Cardiac muscle cell (in vitro differentiated cells and primary cell): ENCODE measurements around the gene MRPS18A. TPM values are rescaled to one million over a fixed set of nuclear protein-coding genes. Genes with fewer than 3 reads are reported as not detected.

Experiments
- DNase-seq, 2 donors: peaks; one replicate each; pipeline versions ENCODE4 v3.0.0 to v3.0.0-alpha.2; 2010 to 2017; ENCODE audit warnings: low read depth in 1 of 2, low spot score in 1 of 2
- H3K27ac ChIP-seq: fragments of 200-600 bp; sonication (generic); 2 replicates; pipeline ENCODE4 v1.5.1; 2016
- H3K27me3 ChIP-seq: fragments of 200-600 bp; sonication (generic); 2 replicates; pipeline ENCODE4 v1.6.0; 2016; ENCODE audit warnings: control low read depth
- H3K36me3 ChIP-seq: fragments of 200-600 bp; sonication (generic); 2 replicates; pipeline ENCODE4 v1.5.1; 2016; ENCODE audit warnings: control low read depth
- H3K4me1 ChIP-seq: fragments of 200-600 bp; sonication (generic); 2 replicates; pipeline ENCODE4 v1.8.1; 2017; ENCODE audit warnings: low read depth, mild to moderate bottlenecking, mixed run types
- H3K4me3 ChIP-seq: fragments of 200-600 bp; sonication (generic); 2 replicates; pipeline ENCODE4 v1.5.1; 2016; ENCODE audit warnings: mild to moderate bottlenecking
- H3K9me3 ChIP-seq: fragments of 200-600 bp; sonication (generic); 2 replicates; pipeline ENCODE4 v1.5.1; 2017; ENCODE audit warnings: low read depth, mild to moderate bottlenecking, control low read depth
- CTCF ChIP-seq: IDR thresholded peaks from 2 replicates; pipeline ENCODE4 v1.5.1; 2012; ENCODE audit warnings: low read depth, mild to moderate bottlenecking, low read length
- polyA plus RNA-seq: library from polyadenylated mRNA; unstranded; fragments of >200 nt; fragmentation: Nextera tagmentation; extraction: Ambion mirVana; gene quantifications from 2 replicates; pipeline ENCODE4 v1.2.1, GENCODE V29; 2016
- total RNA-seq: library from RNA; depleted of rRNA; stranded (reverse); fragments of >200 nt; gene quantifications from 2 replicates; pipeline ENCODE4 v1.2.3, GENCODE V29; 2016

Gene MRPS18A
- total and polyA plus RNA-seq, 2 experiments from 2014 or later, result 65.9 to 87.0 TPM

DNA sequence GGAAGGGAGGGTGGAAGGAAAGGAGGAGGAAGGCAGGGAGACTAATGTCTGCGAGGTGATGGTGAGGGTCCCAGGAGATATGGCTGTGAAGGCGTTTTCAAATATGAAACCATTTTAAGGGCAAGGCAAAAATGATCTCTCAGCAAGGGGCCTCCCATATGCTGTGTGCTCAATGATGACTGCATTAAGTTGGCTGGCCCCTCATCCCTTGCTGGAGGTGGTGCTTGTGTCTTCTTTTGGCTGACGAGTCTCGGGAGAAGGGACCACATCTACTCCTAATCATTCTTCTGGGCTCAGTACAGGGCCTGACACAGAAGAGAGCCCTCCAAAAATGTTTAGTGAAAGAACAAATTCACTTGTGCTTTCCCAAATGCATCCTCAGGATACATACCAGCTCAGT lies 23.0 kb upstream of the MRPS18A start:
- Histone ChIP-seq H3K27ac (no peak overlapping the region), H3K4me1 (peaks cover 14% of the 10 kb centered on the region), H3K36me3 (no peaks in the 10 kb centered on the region), H3K27me3 (no peaks in the 10 kb centered on the region), H3K4me3 (no peak overlapping the region), H3K9me3 (no peaks in the 10 kb centered on the region)
- TF ChIP-seq CTCF, result no peak
- DNase-seq, result no peak

- Histone ChIP-seq H3K36me3 (no peaks in the 10 kb centered on the region), H3K27me3 (no peaks in the 10 kb centered on the region), H3K9me3 (no peaks in the 10 kb centered on the region), H3K4me1 (peaks cover 14% of the 10 kb centered on the region), H3K4me3 (no peak overlapping the region), H3K27ac (no peak overlapping the region)
- TF ChIP-seq CTCF, result no peak
- peak in 1 of 2 donors; percentile 73 for DNase-seq
These were observed 22.2 kb upstream of the MRPS18A start for GRCh38 chr6:43709654-43710303.

DNA sequence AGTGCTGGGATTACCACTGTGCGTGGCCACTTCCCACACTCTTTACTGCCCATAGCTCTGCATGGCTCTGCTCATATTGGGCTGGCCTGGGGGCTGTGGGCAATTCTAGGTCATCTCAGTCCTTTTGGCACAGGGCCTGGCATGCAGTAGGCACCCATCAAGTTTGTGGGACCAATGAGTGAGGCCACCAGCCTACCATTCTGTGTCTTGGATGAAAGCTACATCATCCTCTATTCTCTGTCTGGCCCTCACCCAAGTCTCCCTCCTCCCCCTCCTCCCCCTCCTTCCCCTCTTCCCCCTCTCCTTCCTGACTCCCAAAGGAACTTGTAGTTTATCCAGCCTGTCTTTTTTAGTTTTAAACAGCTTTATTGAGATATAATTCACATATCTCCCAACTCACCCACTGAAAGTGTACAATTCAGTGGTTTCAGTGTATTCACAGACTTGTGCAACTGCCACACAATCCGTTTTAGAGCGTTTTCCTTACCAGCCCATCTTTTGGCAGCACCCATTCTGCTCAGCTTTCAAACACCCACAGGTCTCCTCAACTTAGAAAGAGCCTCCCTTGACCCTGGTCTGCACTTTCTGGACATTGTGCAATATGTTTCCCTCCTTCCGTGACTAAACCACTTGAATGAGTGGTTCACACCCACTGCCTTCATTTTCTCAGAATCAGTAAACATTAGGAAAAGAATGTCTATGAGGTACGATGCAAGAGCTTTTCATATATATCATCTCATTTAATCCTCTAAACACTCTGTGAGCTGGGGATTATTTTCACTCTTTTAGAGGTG lies 21.5 kb upstream of the MRPS18A start:
- DNase-seq, result peak in 1 of 2 donors; percentile 95
- H3K9me3 ChIP-seq, result no peaks in the 10 kb centered on the region
- TF ChIP-seq CTCF, result no peak
- peaks cover 7% of the 10 kb centered on the region for H3K4me1 ChIP-seq
- H3K36me3 ChIP-seq, result no peaks in the 10 kb centered on the region
- no peaks in the 10 kb centered on the region for H3K27me3 ChIP-seq
- no peak overlapping the region for H3K4me3 ChIP-seq
- H3K27ac ChIP-seq, result no peak overlapping the region

GRCh38 chr6:43707767-43708166 lies 20.2 kb upstream of the MRPS18A start:
- H3K4me3 ChIP-seq, result no peak overlapping the region
- no peaks in the 10 kb centered on the region for H3K9me3 ChIP-seq
- no peaks in the 10 kb centered on the region for H3K27me3 ChIP-seq
- H3K4me1 ChIP-seq, result peaks cover 11% of the 10 kb centered on the region
- no peak for TF ChIP-seq CTCF
- no peaks in the 10 kb centered on the region for H3K36me3 ChIP-seq
- no peak for DNase-seq
- no peak overlapping the region for H3K27ac ChIP-seq

DNA sequence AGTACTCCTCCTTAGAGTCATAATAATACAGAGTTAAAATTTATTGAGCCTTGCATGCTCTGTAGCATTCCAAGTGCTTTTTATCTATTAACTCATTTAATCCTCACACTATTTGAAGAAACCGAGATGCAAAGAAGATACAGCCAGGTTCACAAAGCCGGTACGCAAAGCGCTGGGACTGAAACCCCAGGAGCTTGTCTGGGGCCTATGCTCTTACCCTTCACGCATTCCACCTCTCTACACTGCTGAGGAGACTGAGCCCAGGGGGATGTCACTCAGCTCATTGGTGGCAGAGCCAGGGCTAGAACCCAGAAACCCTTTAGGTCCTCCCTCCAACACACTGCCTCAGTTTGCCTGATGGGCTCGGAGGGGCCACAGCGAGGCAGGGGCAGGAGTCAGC lies 19.7 kb upstream of the MRPS18A start:
- H3K27ac ChIP-seq, result no peak overlapping the region
- no peak for DNase-seq

More for the DNA sequence above, 19.7 kb upstream of the MRPS18A start:
- Histone ChIP-seq H3K27me3 (no peaks in the 10 kb centered on the region), H3K9me3 (no peaks in the 10 kb centered on the region), H3K4me3 (no peak overlapping the region), H3K4me1 (peaks cover 14% of the 10 kb centered on the region), H3K36me3 (no peaks in the 10 kb centered on the region)
- no peak for TF ChIP-seq CTCF
